HAP-1 (cell line): ENCODE measurements around the gene BTBD16.

ENCODE experiments used
- DNase-seq, 2 experiments: peaks; one replicate each; pipeline ENCODE4 v3.0.0-alpha.2; 2016 to 2020; ENCODE audit warnings: low spot score in 2 of 2
- H3K27me3 ChIP-seq: fragments of 250-450 bp; sonication (Bioruptor Pico); 2 replicates; pipeline ENCODE4 v1.5.1; 2020; ENCODE audit warnings: low read depth, mild to moderate bottlenecking, moderate library complexity
- H3K36me3 ChIP-seq: fragments of 250-450 bp; sonication (Bioruptor Pico); replicated peaks from 2 replicates; pipeline ENCODE4 v1.5.1; 2020; ENCODE audit warnings: mild to moderate bottlenecking
- H3K4me1 ChIP-seq: fragments of 250-450 bp; sonication (Bioruptor Pico); 2 replicates; pipeline ENCODE4 v1.5.1; 2020; ENCODE audit warnings: mild to moderate bottlenecking
- H3K4me3 ChIP-seq: fragments of 250-450 bp; sonication (Bioruptor Pico); 2 replicates; pipeline ENCODE4 v1.5.1; 2020; ENCODE audit warnings: mild to moderate bottlenecking, moderate library complexity
- H3K9me3 ChIP-seq: fragments of 250-450 bp; sonication (Bioruptor Pico); 2 replicates; pipeline ENCODE4 v1.5.1; 2020; ENCODE audit warnings: mild to moderate bottlenecking, moderate library complexity
- in situ Hi-C: fragments of 300-500 bp; cut with MboI; formaldehyde crosslinking; loops from 3 replicates; pipeline ENCODE4 v1.14.3; 2020; ENCODE audit warnings: low sequenced_read_pairs, inconsistent platforms, mixed read lengths

BTBD16 gene

DNA sequence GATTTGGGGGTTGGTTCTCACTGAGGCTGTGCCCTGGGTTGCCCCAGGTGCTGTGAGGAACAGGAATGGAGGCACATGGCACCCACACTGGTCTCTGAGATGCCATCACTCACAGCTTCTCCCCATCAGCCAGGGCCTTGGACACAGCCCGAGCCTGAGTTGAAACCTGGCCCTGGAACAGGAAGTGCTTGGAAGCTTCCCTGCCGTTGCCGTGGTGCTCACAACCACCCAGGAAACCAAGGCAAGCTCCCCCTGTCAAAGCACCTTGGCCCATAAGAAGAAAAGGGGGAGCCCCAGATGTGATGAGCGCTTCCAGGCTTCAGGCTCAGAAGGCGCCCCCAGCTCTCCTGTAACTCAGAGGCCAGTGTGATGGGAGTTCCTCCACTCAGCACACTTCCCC is at the start of gene BTBD16:
Gene BTBD16 (plus strand): TSS at position 221 of the 400 bp plus-strand sequence. CDS start 3,786 bp downstream, outside the sequence.
- Histone ChIP-seq H3K4me1 (no peaks in the 10 kb centered on the region), H3K4me3 (no peak within 1 kb of the TSS), H3K36me3 (no peaks in the 10 kb centered on the region), H3K27me3 (no peaks in the 10 kb centered on the region), H3K9me3 (no peaks in the 10 kb centered on the region)
- DNase-seq: no peak
- in situ Hi-C loops: no loop called here

DNA sequence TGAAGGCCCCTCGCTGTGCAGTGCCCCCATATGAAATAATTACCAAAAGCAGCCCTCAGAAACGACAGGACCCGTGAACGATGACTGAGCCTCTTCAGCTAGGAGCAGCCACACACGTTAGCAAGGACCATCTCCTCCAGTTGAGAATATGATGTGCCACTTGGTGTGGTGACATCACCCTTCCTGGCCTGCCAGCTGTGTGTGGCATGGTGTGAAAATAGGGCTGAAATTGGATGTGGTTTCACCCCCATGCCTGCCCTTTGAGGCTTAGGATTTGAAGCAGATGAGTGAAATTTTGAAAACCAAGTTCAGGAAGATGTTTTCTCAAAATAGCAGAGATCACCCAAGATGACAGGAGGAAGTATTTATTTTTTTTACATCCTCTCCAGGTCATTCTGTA is 49.1 kb upstream of the BTBD16 start:
- no peaks in the 10 kb centered on the region for H3K27me3 ChIP-seq
- in situ Hi-C loops: no loop called here
- H3K9me3 ChIP-seq: no peaks in the 10 kb centered on the region
- DNase-seq: no peak
- peaks cover 11% of the 10 kb centered on the region for H3K36me3 ChIP-seq
- no peak overlapping the region for H3K4me3 ChIP-seq
- H3K4me1 ChIP-seq: no peaks in the 10 kb centered on the region

DNA sequence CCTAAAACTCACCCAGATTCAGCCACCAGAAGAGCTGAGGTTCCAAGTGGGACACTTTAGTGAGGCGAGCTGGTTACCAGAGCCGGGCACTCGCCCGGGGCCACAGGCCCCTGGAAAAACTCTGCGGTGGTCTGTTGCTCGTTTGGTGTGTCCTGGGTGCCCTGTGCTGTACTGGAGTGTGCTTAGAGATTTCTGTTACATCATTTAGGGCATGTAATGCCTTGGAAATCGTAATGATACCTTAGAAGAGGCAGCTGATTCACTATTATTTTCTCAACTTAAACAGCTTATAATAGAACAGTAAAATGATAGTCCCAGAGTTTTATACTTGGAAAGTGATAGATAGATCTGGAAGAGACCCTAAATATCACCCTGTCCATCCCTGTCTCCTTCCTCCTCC is 48.5 kb upstream of the BTBD16 start:
- no peaks in the 10 kb centered on the region for H3K4me1 ChIP-seq
- peaks cover 9% of the 10 kb centered on the region for H3K36me3 ChIP-seq

DNA sequence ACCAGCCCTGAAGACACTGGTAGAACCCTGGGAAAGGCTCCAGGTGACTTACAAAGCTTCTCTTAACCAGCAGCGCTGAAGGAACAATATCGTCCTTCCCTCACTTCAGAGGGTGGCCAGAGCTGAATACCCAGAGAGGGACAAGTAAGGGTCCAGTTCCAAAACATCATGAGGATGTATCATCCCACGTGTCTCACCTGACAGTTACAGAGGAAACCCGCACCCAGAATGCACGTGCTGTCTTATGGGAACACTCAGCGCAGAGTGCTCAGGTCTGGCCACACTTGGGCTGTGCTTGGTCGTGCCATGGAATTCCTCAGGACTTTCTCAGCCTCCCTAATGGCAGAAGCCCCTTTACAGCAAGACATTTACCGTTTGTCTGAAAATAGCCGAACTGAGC is 46.9 kb upstream of the BTBD16 start:
- no peak overlapping the region for H3K4me3 ChIP-seq
- H3K9me3 ChIP-seq: no peaks in the 10 kb centered on the region
- no peaks in the 10 kb centered on the region for H3K4me1 ChIP-seq
- in situ Hi-C loops: no loop called here
- no peaks in the 10 kb centered on the region for H3K27me3 ChIP-seq
- DNase-seq: no peak
- H3K36me3 ChIP-seq: peaks cover 14% of the 10 kb centered on the region

More for the DNA sequence above, 48.5 kb upstream of the BTBD16 start:
- no peak for DNase-seq
- Histone ChIP-seq H3K27me3 (no peaks in the 10 kb centered on the region), H3K4me3 (no peak overlapping the region), H3K9me3 (no peaks in the 10 kb centered on the region)
- in situ Hi-C loops: no loop called here

DNA sequence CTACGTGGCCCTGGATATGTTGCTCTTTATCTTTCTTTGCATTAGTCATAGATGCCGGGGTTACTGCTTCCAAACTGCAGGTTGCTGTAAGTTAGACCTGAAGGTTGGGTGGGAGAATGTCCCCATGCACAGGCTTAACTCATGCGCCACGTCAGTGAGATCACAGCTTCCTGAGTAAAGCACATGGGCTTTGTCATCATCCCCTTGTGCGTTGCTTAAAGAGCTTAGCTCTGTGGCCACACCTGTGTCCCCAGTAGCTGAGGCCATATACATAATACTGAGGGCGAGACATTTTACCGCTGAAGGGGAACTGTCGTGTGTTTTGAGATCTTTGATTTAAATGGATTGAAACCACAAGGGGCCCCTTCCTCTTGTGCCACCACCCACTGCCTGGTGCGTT is 45.8 kb upstream of the BTBD16 start:
- Histone ChIP-seq H3K4me3 (no peak overlapping the region), H3K9me3 (no peaks in the 10 kb centered on the region), H3K4me1 (no peaks in the 10 kb centered on the region), H3K27me3 (no peaks in the 10 kb centered on the region), H3K36me3 (peaks cover 19% of the 10 kb centered on the region)
- in situ Hi-C loops: no loop called here
- no peak for DNase-seq

DNA sequence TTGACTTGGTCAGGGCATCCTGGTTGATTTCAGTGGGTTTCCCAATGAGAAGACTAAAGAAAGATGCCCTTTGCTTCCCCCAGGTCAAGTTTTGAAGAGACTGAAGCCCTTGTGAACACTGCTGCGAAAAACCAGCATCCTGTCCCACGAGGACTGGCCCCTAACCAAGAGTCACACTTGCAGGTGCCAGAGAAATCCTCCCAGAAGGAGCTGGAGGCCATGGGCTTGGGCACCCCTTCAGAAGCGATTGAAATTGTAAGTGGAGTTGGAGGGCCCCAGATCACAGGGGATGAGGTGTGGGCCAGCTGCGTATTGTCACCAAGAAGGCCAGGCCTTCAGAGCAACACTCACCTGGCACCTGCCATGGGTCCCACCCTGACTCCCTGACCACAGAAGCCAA is 43.3 kb upstream of the BTBD16 start:
- Histone ChIP-seq H3K4me1 (no peaks in the 10 kb centered on the region), H3K4me3 (no peak overlapping the region), H3K9me3 (no peaks in the 10 kb centered on the region), H3K36me3 (peaks cover 18% of the 10 kb centered on the region), H3K27me3 (no peaks in the 10 kb centered on the region)
- DNase-seq: no peak
- in situ Hi-C loops: no loop called here

DNA sequence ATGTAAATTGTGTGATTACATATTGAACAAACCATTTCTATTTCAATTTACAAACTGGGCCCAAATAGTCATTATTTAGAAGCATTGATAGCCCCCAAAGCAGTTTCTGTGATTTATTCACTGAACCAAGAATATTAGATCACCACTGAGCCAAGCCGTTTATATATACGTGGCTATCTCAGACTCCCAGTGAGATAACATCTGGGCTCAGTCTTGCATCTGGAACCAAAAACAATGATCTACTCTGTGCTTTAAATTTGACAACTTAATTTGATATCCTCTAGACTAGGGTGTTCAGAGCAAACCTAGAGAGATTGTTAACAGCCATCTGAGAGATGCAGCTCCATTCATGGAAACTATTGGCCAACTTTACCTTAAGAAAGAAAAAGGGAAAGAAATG is 41.4 kb upstream of the BTBD16 start:
- in situ Hi-C loops: no loop called here
- DNase-seq: no peak
- H3K27me3 ChIP-seq: no peaks in the 10 kb centered on the region
- H3K4me1 ChIP-seq: no peaks in the 10 kb centered on the region
- H3K4me3 ChIP-seq: no peak overlapping the region
- H3K9me3 ChIP-seq: no peaks in the 10 kb centered on the region
- H3K36me3 ChIP-seq: peaks cover 14% of the 10 kb centered on the region

DNA sequence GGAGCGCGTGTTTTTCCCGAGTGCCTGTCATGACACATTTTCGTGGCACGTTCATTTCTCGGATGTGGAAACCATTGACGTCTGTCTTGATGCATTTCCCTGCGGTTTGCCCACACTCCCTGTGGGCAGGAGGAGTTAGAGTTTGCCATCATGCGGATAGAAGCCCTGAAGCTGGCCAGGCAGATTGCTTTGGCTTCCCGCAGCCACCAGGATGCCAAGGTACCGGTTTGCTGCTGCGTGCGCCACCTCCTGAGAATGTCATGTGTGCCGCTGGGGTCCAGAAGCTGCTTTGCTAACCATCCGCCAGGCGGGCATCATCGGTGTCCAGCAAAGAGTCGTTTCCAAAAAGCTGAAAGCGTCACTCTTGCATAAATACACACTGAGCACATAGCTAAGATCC is 40.9 kb upstream of the BTBD16 start:
- DNase-seq: no peak
- H3K9me3 ChIP-seq: no peaks in the 10 kb centered on the region
- no peaks in the 10 kb centered on the region for H3K27me3 ChIP-seq
- H3K4me3 ChIP-seq: no peak overlapping the region
- in situ Hi-C loops: no loop called here
- H3K4me1 ChIP-seq: no peaks in the 10 kb centered on the region
- H3K36me3 ChIP-seq: peaks cover 14% of the 10 kb centered on the region

DNA sequence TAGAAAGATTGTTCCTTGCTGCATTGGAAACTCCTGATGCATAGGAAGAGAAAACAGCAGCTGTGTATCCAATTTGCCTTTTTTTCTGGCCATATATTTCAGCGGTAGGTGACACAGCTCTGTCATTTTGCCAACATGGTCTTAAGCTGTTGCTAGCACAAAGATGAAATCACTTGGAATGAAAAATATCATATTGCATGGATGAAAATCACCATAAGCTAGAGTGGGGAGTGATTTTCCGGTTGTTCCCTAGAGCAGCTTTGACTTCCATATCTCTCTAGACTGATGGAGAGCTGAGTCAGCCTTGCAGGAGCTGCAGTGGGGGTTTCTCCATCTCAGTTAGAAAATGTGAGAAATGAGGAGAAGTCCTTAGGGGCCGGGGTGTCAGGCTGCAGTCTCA is 38.3 kb upstream of the BTBD16 start:
- Histone ChIP-seq H3K4me3 (no peak overlapping the region), H3K9me3 (no peaks in the 10 kb centered on the region), H3K4me1 (0 out of 2 replicates have a peak, but pooled peaks cover 2% of the 10 kb centered on the region), H3K36me3 (peaks cover 14% of the 10 kb centered on the region; the same call in 1 of the 2 replicates), H3K27me3 (no peaks in the 10 kb centered on the region)
- no peak for DNase-seq
- in situ Hi-C loops: no loop called here

DNA sequence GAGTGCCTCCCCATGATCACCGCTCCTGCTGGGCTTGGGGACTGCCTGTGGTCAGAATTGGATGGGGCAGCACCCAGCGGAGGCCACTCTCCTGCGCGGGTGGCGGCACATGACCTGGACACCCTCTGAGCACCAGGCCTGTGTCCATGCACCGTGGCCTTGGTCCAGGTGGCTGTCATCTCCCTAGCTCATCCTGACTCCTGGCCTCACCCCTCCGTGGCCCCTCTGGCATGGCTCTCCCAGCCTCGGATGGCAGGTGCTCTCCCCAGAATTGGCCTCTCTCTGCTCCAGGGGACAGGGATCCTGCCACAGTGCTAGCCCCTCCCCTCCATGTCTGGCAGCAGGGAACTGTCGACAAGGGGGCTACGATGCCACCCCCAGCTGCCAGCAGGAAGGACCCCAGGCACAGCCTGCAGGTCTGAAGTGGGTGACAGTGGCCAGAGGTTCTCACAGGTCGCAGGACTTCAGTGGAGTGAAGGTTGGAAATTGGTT is 37.2 kb upstream of the BTBD16 start:
- Histone ChIP-seq H3K4me3 (no peak overlapping the region), H3K27me3 (no peaks in the 10 kb centered on the region), H3K36me3 (peaks cover 11% of the 10 kb centered on the region; the same call in 1 of the 2 replicates), H3K4me1 (0 out of 2 replicates have a peak, but pooled peaks cover 2% of the 10 kb centered on the region), H3K9me3 (no peaks in the 10 kb centered on the region)
- no peak for DNase-seq
- in situ Hi-C loops: no loop called here

DNA sequence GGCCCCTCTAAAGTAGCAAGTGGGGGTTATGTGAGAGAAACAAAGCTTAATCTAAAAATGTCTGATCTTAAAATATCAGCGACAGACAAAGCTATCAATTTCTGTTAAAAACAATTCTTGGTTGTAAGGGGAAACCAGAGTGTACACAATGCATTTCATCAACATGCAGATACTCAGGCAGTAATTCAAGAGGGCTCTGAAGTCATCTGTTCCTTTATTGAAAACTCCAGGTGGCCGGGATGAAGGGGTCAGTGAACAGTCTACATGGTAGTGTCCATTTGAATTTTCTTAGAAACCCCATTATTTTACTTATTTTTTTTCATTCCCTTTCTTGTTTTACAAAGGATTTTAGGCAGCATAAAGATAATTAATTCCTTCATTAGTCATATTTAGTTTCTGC is 36.7 kb upstream of the BTBD16 start:
- no peaks in the 10 kb centered on the region for H3K9me3 ChIP-seq
- in situ Hi-C loops: no loop called here
- no peak for DNase-seq
- H3K27me3 ChIP-seq: no peaks in the 10 kb centered on the region
- 0 out of 2 replicates have a peak, but pooled peaks cover 2% of the 10 kb centered on the region for H3K4me1 ChIP-seq
- no peak overlapping the region for H3K4me3 ChIP-seq
- peaks cover 11% of the 10 kb centered on the region; the same call in 1 of the 2 replicates for H3K36me3 ChIP-seq

DNA sequence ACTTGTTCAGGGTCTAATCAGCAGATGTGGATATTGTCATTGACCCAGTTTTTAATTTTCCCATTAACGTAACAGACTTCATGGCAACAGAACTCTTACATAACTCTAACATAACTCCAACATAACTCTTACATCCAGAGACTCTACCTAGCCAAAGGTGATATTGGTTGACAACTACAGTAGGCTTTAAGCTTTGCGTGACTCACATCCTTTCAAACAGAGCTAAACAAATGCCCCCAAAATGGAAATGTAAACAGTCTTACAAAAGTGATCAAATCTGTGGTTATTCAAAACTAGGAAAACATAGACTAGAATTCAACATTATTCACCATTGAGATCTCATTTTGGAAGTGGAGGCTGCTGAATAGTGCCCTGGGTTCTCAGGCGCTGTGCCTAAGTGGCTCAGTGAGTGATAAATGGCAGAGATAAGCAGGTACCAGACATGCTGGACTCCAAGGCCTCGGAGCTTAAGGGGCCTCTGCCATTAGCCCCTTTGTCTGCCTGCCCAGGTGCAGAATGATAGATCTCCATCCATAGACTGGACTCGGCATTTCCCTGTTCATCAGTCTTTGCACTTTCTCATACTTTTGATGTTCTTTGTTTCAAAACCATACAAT is 34.3 kb upstream of the BTBD16 start:
- Histone ChIP-seq H3K4me1 (0 out of 2 replicates have a peak, but pooled peaks cover 2% of the 10 kb centered on the region), H3K36me3 (peaks cover 4% of the 10 kb centered on the region), H3K4me3 (no peak overlapping the region), H3K27me3 (no peaks in the 10 kb centered on the region), H3K9me3 (no peaks in the 10 kb centered on the region)
- DNase-seq: no peak
- in situ Hi-C loops: no loop called here

DNA sequence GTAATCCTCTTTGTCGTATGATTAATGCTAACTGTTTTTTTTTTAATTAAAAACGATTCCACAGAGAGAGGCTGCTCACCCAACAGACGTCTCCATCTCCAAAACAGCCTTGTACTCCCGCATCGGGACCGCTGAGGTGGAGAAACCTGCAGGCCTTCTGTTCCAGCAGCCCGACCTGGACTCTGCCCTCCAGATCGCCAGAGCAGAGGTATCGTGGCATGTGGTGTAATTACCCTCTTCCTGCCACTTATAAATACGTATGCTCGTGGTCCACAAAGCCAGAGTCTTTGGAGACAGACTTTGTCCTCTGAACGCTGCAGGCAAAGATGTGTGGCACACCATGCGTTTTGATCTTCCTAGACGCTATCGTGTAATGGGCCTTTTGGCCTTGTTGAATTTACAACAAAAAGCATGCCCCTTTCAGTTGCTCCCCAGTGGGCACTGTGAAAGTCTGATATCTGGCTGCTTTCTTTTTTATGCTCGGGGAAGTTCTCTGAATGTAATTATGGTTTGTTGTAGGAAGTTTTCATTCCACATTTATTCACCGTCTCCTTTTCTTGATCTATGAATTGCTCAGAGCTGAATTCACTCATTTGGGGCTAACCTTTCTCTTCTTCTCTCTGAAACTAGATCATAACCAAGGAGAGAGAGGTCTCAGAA is 33.6 kb upstream of the BTBD16 start:
- no peak for DNase-seq
- Histone ChIP-seq H3K27me3 (no peaks in the 10 kb centered on the region), H3K36me3 (peaks cover 4% of the 10 kb centered on the region), H3K4me1 (0 out of 2 replicates have a peak, but pooled peaks cover 2% of the 10 kb centered on the region), H3K4me3 (no peak overlapping the region), H3K9me3 (no peaks in the 10 kb centered on the region)
- in situ Hi-C loops: no loop called here

DNA sequence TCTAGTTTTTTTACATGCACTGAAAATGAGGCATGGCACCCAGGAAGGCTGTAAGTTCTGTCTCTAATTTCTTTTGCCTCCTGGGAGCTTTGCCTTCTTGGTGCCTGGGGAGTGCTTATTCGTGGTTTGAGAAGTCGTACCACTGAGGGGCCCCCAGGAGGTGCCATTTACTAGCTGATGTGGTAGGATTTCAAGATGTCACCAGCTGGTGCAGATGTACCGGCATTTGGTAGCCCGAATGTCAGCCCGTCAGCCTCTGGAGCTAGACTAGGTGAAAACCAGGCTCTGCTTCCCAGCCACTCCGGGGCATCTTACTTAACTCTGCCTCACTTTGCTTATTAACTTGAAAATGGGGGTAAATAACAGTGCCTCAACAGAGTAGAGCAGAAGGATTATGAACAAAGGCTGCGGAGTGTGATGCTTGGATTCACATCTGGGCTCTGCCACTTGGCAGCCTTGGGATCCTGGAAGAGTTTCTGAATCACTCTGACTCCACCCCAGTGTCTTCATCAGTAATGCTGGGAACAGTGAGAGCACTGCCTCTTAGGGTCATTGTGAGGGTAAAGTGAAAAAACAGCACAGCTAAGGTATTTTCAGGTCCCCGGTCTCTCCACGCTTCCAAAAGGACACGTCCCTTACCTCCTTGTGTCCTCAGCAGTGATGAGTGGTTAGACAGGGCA is 31.4 kb upstream of the BTBD16 start:
- in situ Hi-C loops: no loop called here
- Histone ChIP-seq H3K4me3 (no peak overlapping the region), H3K36me3 (peaks cover 4% of the 10 kb centered on the region; the same call in 1 of the 2 replicates), H3K9me3 (no peaks in the 10 kb centered on the region), H3K27me3 (no peaks in the 10 kb centered on the region), H3K4me1 (0 out of 2 replicates have a peak, but pooled peaks cover 2% of the 10 kb centered on the region)
- no peak for DNase-seq
